ENCODE data around the gene ZNF672. TPM values are rescaled to one million over a fixed set of nuclear protein-coding genes. Genes with fewer than 3 reads are reported as not detected.

Gene ZNF672
- total RNA-seq, 2 donors from 2014 or later, result 27.8 to 57.4 TPM

GRCh38 chr1:248810727-248811513, 27.1 kb upstream of the ZNF672 start:
- no peak for DNase-seq
- no peaks in the 10 kb centered on the region for H3K4me1 ChIP-seq
- H3K27me3 ChIP-seq, result no peaks in the 10 kb centered on the region
- intact Hi-C loops (cut with DNase I), result no loop called here
- H3K4me3 ChIP-seq, result no peak overlapping the region
- TF ChIP-seq CTCF (IDR thresholded peaks at IDR 0.05), result no peak
- H3K9ac ChIP-seq (ENCODE audit: low read depth in 2 of 2, low read length in 2 of 2), result no peak overlapping the region
- peaks cover 4% of the 10 kb centered on the region for H3K36me3 ChIP-seq
- H3K9me3 ChIP-seq, result no peaks in the 10 kb centered on the region
- no peak overlapping the region for H3K27ac ChIP-seq

- H3K36me3 ChIP-seq, result peaks cover 4% of the 10 kb centered on the region
- TF ChIP-seq CTCF (IDR thresholded peaks at IDR 0.05), result no peak
- H3K9me3 ChIP-seq, result no peaks in the 10 kb centered on the region
- no peak overlapping the region for H3K4me3 ChIP-seq
- DNase-seq, result no peak
- no peak overlapping the region for H3K9ac ChIP-seq (ENCODE audit: low read depth in 2 of 2, low read length in 2 of 2)
- H3K4me1 ChIP-seq, result no peaks in the 10 kb centered on the region
- H3K27me3 ChIP-seq, result no peaks in the 10 kb centered on the region
- H3K27ac ChIP-seq, result no peak overlapping the region
- intact Hi-C loops (cut with DNase I), result no loop called here
These were observed 26.2 kb upstream of the ZNF672 start for GRCh38 chr1:248811514-248812490.

- intact Hi-C loops (cut with DNase I), result no loop called here
- H3K4me3 ChIP-seq, result no peak overlapping the region
- peaks cover 4% of the 10 kb centered on the region for H3K36me3 ChIP-seq
- no peaks in the 10 kb centered on the region for H3K27me3 ChIP-seq
- no peak overlapping the region for H3K9ac ChIP-seq (ENCODE audit: low read depth in 2 of 2, low read length in 2 of 2)
- DNase-seq, result no peak
- no peaks in the 10 kb centered on the region for H3K4me1 ChIP-seq
- TF ChIP-seq CTCF (IDR thresholded peaks at IDR 0.05), result no peak
- no peaks in the 10 kb centered on the region for H3K9me3 ChIP-seq
- no peak overlapping the region for H3K27ac ChIP-seq
These were observed 25.1 kb upstream of the ZNF672 start for GRCh38 chr1:248812736-248813425.

GRCh38 chr1:248813546-248813945, 24.5 kb upstream of the ZNF672 start:
- H3K36me3 ChIP-seq, result peaks cover 4% of the 10 kb centered on the region
- intact Hi-C loops (cut with DNase I), result no loop called here

More at GRCh38 chr1:248813546-248813945, 24.5 kb upstream of the ZNF672 start:
- no peaks in the 10 kb centered on the region for H3K4me1 ChIP-seq
- no peak overlapping the region for H3K4me3 ChIP-seq
- H3K9ac ChIP-seq (ENCODE audit: low read depth in 2 of 2, low read length in 2 of 2), result no peak overlapping the region
- H3K27me3 ChIP-seq, result no peaks in the 10 kb centered on the region
- no peaks in the 10 kb centered on the region for H3K9me3 ChIP-seq
- no peak for TF ChIP-seq CTCF (IDR thresholded peaks at IDR 0.05)
- no peak overlapping the region for H3K27ac ChIP-seq
- DNase-seq, result no peak

Data from colonic mucosa (tissue), 4 donors.